B cell (primary cell): ENCODE results near the gene PHF11.

Source experiments
- CTCF ChIP-seq: fragments of 200-600 bp; IDR thresholded peaks from one replicate; pipeline ENCODE4 v1.8.0; 2022; ENCODE audit warnings: antibody characterized with exemption, mild to moderate bottlenecking
- EZH2 ChIP-seq: IDR thresholded peaks from 2 replicates; pipeline ENCODE4 v1.6.1; 2012; ENCODE audit warnings: borderline replicate concordance, low read depth, mild to moderate bottlenecking, moderate library complexity, low read length; ENCODE audit not compliant: insufficient read depth, poor library complexity, severe bottlenecking

- TF ChIP-seq CTCF: no peak
- no peak for TF ChIP-seq EZH2
These were observed 19.2 kb upstream of the PHF11 start for GRCh38 chr13:49476529-49476928.
